Fibroblast of peridontal ligament (primary cell): ENCODE data around the gene DMAC2.
"Not testable (repeated sequence)": the region's sequence is repeated elsewhere in the genome, so short reads cannot be mapped to it uniquely, and the experiment has no call there.

Experiments used
- DNase-seq: peaks from one replicate; pipeline ENCODE4 v3.0.0-alpha.2; 2010; ENCODE audit errors: extremely low read depth

DMAC2 gene

DNA sequence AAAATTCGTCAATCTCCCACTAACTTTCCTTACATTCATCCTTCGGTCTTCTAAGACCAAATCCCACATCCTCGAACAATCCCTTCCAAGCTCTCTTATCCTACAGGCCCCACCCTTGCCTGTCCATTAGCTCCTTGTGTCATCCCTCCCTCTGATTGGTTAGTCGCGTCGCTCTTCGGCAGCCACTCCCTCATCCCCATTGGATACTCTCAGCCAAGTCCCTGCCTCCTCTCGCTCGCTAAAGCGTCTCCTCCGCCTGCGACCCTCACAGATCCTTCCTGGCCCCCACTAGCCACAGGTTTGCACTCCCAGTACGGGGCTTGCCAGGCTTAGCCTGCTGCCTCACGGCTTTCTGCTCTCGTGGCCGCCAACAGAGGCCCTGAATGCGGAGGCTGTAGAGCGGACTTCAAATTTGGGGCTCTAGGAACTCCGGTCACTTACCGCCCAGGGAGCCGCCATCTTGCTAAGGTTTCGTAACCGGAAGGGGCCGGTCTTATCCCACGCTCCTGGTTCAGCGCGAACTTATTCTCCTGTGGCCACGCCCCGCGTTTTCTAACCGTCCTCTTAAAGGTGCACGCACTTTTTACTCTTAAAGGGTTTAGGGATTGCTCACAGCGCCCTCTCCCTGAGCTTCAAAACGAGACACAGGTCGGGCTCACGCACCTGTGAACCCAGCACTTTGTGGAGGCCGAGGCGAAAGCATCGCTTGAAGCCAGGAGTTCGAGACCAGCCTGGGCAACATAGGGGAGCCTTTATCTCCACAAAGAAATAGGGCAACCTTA is at the start of gene DMAC2:
DMAC2 (minus strand) TSS at position 472 of the 782 bp plus-strand sequence; CDS start at position 459, 13 bp downstream.
- DNase-seq: peak; percentile 96

DNA sequence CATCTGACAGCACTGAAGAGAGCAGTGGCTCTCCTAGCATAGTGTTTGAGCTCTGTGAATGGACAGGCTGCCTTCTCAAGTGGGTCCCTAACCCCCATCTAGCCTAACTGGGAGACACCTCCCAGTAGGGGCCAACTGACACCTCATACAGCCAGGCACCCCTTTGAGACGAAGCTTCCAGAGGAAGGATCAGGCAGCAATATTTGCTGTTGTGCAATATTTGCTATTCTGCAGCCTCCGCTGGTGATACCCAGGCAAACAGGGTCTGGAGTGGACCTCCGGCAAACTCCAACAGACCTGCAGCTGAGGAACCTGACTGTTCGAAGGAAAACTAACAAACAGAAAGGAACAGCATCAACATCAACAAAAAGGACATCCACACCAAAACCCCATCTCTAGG is 47.2 kb upstream of the DMAC2 start:
- not testable (repeated sequence) for DNase-seq

DNA sequence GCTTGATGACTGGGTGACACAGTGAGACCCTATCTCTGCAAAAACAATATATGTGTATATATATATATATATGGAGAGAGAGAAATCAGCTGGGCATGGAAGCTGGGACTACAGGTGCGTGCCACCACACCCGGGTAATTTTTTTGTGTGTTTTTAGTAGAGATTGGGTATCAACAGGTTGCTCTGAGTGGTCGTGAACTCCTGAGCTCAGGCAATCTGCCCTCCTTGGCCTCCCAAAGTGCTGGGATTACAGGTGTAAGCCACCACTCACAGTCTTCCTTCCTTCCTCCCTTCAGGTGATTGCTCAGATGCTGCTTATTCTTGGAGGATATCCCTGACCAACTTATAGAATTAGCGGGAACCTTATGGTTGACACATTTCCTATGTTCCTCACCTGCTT is 45.1 kb upstream of the DMAC2 start:
- DNase-seq: no peak

DNA sequence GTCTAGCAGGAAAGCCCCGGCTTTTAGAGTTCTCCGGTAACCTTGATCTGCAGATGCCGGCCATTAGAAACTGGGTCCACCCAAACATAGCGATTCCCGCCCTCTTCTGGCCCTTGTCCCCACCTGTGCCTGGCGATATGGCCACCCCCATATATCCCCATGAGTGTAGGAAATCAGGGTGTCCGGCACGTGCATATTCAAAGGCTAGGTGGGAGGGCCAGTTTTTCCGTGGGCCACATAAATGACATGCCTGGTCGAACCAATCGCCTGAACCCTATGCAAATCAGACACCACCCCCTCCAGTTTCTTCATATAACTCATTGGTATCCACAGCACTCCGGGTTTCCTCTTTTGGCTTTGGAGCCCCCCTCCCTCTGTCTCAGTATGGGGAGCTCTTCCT is 40.6 kb upstream of the DMAC2 start:
- DNase-seq: no peak

DNA sequence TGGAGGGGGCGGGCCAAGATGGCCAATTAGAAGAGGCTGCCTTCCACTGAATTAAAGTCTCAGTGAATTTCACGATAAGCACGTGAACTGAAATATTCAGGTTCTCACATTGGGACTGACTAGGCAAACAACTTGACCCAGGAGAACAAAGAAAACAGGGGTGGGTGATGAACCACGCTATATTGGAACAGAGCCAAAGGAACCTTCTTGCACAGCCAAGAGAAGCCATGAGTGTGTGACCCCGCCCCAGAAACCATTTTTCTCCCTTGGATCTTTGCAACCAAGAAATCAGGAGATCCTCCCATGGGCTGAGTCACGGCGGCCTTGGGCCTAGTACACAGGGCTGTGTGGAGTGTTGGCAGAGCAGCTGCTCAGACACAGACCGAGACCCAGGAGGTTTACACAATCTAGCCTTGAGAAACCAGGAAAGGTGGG is 40.1 kb upstream of the DMAC2 start:
- no peak for DNase-seq

DNA sequence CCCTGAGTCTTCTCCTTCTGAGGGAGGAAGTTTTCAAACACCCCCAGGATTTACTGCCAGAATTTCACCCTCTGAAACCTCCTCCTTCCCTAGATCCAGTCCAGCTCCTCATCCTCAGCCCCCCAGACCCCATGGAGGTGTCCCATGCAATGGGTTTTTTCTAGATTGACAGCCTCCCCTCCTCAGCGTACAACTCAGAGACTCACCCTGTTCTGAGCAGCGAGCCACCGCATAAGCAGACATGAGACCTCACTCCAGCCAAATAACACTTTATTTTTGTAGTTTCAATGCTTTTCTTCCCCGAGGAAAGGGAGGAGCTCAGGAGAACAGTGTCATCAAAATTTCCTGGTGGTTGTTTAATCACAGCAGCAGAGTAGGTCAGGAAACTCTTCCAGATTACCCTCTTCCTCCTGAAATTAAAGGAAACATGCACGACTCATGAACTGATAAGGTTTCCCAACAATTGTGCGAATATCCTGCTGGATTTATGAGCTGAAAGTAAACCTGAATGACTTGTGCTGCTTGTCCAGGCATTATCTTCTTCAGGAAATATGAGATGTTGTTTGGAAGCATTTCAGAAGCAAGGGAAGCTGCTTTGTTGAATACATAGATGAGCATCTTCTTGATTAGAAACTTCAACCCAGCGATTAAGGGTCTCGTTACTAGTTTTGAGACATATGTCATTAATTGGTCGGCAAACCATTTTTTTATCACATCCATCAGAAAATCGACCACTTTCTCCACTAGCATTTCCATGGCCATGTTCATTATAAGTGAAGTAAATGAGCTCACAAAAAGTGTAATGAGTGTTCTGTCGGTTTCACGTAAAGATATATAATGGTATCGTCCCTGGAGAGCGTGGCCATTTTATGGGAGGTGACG is 39.4 kb upstream of the DMAC2 start:
- no peak for DNase-seq

DNA sequence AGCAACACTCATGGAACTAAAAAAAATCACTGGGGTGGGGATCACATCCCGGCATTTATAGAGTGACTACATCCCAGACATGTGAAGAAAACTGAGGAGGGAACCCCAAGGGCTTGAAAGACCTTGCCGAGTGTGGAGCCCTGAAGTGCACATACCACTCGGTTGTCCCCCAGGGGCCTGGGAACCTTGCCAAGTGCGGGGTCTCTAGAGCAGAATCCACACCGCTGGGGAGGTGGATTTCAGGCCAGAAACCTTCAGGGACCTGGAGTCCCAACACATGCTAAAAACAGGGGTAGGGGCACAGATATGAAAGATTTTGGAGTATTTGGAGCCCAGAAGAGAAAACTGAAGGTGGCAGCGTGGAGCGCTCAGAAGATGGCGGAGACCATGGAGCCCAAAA is 38.5 kb upstream of the DMAC2 start:
- DNase-seq: no peak

DNA sequence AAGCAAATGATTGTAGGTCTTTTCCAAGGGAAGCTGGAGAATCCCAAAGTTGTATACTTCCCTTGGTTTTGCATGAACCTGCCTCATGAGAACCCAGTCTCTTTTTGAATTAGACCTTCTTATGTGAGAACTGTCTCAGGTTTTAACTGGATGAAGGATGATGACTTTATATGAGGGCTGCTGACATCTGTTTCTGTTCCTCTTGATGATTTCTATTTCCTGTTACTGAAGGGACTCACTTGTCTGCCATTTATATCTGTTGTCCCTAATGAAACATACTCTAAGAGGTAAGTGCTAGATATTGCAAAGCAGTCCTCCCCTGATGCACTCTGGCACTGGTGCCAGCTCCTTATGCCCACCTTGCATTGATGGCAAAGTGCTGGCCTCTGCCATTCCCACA is 36.9 kb upstream of the DMAC2 start:
- DNase-seq: no peak

DNA sequence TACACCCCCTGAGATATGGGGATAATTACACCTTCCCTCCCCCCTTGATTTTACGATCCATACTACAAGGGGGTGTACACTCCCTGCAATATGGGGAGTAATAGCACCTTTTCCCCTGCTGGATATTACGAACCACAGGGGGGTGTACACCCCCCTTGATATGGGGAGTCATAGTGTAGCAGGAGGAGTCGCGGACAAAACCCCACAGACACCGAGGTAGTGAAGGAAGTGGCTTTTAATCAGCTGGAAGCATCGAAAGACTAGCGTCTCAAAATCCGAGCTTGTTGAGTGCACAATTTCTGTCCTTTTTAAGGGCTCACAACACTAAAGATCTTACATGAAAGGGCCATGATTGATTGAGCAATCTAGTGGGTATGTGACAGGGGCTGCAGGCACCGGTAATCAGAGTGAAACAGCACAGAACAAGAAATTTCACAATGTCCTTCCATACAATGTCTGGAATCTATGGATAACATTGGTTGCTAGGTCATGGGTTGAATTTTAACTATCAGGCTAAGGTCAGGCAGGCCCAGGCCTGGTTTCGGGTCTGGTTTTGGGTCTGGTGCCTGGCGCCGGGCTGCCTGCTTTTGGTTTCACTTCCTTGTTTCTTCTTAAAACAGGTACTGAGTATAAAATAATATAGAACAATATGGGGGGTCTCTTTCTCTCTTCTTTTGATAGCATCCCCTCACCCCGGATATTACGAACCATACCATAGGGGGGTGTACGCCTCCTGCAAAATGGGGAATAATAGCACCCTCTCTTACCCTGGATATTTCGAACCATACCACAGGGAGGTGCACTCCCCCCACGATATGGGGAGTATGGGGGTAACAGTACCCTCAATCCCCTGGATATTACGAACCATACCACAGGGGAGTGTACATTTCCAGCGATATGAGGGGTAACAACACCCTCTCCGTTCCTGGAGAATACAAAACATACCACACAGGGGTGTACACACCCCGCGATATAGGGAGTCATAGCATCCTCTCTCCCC is 23.8 kb upstream of the DMAC2 start:
- not testable (repeated sequence) for DNase-seq

DNA sequence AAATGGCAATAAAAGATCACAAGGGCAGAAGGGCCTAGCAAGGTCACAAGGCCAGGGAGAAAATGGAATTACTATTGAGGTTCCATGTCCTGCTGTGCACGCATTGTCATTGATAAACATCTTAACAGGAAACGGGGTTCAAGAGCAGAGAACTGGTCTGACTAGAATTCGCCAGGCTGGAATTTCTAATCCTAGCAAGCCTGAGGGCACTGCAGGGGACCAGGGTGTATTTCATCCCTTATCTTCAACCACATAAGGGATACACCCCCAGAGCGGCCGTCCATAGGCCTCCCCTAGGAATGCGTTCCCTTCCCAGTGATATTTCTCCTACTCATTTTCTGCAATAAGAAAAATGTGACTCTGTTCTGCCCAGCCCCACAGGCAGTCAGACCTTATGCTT is 22.8 kb upstream of the DMAC2 start:
- no peak for DNase-seq

DNA sequence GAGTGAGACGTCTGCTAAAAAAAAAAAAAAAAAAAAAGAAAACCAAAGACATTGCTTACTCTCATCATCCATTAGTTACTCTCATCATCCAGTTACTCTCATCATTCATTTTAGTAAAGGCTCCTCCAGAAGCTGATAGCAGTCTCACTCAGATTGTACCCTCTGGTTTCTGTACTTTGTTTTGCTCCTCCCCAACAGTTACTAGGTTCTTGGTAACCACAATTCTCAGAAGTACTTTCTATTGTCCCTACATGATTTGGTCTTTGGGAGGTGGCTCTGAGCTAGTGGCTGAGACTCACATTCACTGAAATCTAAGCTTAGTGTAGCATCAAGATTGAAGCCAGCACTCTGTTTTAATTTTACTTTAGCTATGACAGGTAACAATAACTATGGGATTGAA is 17.5 kb upstream of the DMAC2 start:
- no peak for DNase-seq

DNA sequence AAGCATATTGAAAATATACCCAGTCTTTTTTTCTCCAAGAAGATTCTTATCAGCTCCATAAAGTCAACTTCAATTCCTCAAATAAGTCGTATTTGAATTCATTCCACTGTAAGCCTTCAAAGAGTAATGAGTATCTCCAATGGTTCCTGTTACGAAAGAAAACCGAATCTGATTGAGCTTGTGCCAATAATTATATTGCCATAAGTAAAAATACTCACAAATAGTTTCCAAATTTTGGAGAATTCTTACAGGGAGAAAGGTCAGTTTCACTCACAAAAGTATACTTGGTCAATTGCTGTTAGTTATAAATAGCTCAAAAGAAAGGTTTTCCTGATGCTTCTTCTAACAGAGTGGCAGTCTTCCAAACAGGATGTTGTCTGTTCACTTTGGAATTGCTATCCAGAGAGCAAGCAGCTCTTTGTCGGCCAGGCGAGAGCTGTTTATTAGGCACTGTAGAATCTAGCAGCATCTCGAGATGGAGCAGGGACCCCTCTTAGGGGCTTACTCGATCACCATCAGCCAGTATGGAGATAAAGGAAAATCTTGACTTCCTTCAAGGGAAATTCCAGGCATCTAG is 16.7 kb upstream of the DMAC2 start:
- peak; percentile 8 for DNase-seq

DNA sequence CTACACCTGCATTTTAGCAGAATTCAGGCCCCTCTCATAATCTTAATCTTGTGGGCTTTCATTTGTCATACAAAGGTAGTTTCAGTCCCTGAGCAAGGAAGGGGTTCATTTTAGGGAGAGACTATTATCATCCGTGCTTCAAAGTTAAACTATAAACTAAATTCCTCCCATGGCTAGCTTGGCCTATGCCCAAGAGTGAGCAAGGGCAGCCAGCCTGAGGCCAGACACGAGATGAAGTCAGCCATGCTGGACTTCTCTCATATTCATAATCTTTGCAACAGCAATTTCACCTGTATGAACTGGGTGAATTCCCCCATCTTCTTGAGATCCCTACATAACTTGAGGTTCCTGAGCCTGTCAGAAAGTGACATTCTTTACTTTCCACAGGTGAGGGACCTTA is 16.2 kb upstream of the DMAC2 start:
- DNase-seq: no peak

DNA sequence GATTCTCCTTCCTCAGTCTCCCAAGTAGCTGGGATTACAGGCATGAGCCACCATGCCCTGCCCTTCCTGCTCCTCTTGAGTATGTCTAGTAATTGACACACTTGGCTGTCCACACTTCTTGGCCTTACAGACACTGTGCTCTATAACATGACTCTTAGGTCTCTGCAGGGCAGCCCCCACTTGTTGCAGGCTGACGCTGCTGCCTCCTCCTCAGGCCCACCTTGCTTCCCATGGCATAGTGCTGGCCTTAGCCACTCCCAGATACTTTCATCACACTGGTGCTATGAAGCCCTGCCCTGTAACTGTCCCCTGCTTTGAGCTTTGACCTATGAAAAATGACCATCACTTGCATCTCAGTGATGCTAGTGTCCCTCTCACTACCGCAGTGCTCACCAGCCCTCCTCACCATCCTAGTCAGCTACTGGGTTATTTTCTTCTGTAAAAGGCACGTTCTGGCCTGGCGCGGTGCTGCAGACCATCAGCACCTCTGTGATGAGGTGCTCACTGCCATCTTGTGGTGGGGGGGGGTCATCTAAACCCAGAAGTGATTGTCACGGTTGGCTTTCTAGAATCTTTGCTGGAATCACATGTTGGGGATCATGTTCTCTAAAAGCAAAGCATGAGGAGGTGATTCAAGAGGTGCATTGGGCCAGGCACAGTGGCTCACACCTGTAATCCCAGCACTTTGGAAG is 13.0 kb upstream of the DMAC2 start:
- no peak for DNase-seq

DNA sequence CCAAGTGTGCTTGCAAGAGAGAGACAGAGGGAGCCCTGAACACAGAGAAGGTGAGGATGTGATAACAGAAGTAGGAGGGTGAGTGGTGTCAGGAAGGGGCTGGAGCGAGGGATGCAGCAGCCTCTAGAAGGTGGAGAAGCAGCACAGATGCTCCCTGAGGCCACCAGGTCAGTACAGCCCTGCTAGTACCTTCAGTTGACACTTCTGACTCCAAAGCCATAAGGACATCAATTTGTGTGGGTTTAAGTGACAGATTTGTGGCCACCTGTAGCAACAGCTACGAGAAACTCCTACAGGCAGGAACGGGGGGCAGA is 10.1 kb upstream of the DMAC2 start:
- DNase-seq: no peak

DNA sequence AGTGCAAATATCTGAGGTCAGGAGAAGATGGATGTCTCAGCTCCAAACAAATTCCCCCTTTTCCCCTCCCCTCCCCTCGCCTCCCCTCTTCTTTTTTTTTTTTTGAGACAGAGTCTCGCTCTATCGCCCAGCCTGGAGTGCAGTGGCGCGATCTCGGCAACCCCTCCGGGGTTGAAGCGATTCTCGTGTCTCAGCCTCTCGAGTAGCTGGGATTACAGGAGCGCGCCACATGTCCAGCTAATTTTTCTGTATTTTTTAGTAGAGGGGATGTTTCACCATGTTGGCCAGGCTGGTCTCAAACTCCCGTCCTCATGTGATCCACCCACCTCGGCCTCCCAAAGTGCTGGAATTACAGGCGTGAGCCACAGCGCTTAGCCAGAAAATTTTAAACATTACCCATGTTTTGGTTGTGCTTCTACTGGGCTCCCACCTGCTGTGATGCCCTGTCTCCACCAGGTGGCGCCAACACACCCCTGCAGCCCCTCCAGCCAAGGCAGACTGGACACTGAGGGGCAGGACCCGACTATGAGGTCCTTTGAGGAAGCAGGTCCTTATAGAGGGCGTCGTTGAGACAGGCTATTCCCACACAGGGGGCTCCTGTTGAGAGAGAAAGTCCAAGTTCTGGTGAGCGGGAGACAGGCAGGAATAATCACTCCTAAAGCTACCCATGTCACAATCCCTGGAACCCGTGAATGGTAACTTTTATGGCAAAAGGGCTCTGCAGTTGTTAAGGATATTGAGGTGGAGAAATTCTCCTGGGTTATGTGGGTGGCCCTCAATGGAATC is 9.6 kb upstream of the DMAC2 start:
- peak; percentile 59 for DNase-seq

DNA sequence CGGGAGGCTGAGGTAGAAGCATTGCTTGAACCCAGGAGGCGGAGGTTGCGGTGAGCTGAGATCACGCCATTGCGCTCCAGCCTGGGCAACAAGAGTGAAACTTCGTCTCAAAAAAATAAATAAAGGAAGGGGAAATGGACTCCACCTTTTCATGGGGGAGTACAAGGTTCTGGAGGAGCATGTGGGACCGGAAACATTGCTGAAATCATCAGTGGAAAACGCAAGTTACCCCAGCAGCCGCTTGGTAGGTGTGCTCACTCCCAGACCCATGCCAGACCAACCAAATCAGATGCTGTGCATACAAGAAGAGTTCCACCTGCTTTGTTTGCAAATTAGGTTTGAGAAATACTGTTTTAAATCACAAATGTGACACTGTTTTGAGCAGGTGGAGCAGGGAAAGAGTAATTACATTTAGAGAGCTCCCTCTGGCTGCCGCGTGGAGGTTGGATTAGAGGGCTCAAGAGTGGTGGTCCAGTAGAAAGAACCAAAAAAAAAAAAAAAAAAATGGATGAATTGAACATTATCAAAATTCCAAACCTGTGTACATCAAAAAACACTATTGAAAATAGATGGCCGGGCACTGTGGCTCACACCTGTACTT is 8.1 kb upstream of the DMAC2 start:
- DNase-seq: no peak

DNA sequence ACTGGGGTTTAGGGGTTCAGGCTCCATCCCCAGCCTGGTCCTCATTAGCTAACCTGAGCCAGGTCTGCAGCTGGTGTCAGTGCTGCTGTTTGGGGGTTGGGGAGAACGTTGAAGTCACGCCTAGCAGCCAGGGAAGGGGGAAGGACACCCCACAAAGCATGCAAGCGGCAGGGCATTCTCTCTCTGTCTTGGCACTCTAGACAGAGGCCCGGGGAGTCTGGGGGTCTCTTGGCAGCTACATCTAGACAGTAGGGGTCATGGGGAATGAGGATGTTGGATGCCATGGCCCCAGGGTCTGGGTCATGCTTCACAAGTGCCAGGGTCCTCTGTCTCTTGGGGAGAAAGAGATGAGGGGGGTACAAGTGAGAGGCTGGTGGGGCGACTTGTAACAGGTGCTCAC is 5.9 kb upstream of the DMAC2 start:
- DNase-seq: no peak

DNA sequence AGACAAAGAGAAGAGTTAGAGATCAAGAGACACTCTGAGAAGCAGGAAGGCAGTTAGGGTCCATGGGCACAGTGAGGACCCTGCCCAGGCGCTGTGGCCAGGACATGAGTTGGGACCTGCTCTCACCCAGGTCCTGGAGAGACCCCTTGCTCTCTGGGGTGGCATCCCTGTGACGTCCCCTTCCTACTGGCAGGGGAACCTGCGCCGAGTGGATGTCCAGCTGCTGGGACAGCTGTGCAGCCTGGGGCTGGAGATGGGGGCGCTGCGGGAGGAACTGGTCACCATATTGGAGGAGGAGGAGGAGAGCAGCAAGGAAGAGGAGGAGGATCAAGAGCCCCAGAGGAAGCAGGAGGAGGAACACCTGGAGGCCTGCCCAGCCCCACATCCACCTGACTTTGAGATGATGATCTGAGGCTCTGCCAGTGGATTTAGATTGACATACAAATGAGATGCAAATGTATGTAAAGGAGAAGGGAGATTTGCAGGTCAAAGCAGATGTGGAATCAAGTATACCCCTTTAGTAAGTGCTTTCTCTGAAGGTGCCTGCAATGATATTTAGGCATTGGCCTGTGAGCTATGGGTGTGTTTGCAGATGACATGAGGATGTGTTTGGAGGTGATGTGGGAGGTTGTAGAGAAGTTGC is 4.2 kb upstream of the DMAC2 start:
- DNase-seq: no peak
